ENCODE results near the gene LHX4.

Gene LHX4

GRCh38 chr1:180259431-180260338 lies 29.6 kb downstream of the LHX4 start:
- DNase-seq: no peak

GRCh38 chr1:180260541-180260940 lies 30.5 kb downstream of the LHX4 start:
- no peak for DNase-seq

GRCh38 chr1:180261030-180261429 lies 31.0 kb downstream of the LHX4 start:
- DNase-seq: no peak

GRCh38 chr1:180261524-180262155 lies 31.6 kb downstream of the LHX4 start:
- DNase-seq: no peak

GRCh38 chr1:180262628-180263488 lies 32.8 kb downstream of the LHX4 start:
- DNase-seq: no peak

GRCh38 chr1:180264595-180264994 lies 34.5 kb downstream of the LHX4 start:
- DNase-seq: no peak

GRCh38 chr1:180265201-180265600 lies 35.1 kb downstream of the LHX4 start:
- no peak for DNase-seq

- DNase-seq: no peak
These were observed 35.8 kb downstream of the LHX4 start for GRCh38 chr1:180265871-180266270.

- no peak for DNase-seq
These were observed 36.5 kb downstream of the LHX4 start for GRCh38 chr1:180266275-180267210.

- no peak for DNase-seq
These were observed 37.1 kb downstream of the LHX4 start for GRCh38 chr1:180267211-180267561.

- no peak for DNase-seq
These were observed 37.9 kb downstream of the LHX4 start for GRCh38 chr1:180267761-180268555.

GRCh38 chr1:180268556-180269075 lies 38.6 kb downstream of the LHX4 start:
- no peak for DNase-seq

- no peak for DNase-seq
These were observed 39.8 kb downstream of the LHX4 start for GRCh38 chr1:180269645-180270529.

- DNase-seq: no peak
These were observed 40.6 kb downstream of the LHX4 start for GRCh38 chr1:180270530-180271271.

GRCh38 chr1:180271272-180272255 lies 41.5 kb downstream of the LHX4 start:
- DNase-seq: peak; percentile 12

GRCh38 chr1:180272395-180272794 lies 42.3 kb downstream of the LHX4 start:
- no peak for DNase-seq

GRCh38 chr1:180273066-180273465 lies 43.0 kb downstream of the LHX4 start:
- DNase-seq: no peak

- DNase-seq: no peak
These were observed 44.2 kb downstream of the LHX4 start for GRCh38 chr1:180274221-180274620.
